Esophagus (tissue), 2 donors: Measurements from ENCODE around the gene MBD3L2. TPM values are rescaled to one million over a fixed set of nuclear protein-coding genes. Genes with fewer than 3 reads are reported as not detected.
"Not testable (repeated sequence)": the region's sequence is repeated elsewhere in the genome, so short reads cannot be mapped to it uniquely, and the experiment has no call there.

ENCODE experiments used
- H3K27ac ChIP-seq, 2 donors: one replicate each; pipeline ENCODE4 v1.5.1; 2013; ENCODE audit warnings: low read depth in 2 of 2, mild to moderate bottlenecking in 2 of 2, inconsistent platforms in 1 of 2, low read length in 1 of 2, moderate library complexity in 1 of 2
- H3K27me3 ChIP-seq, 2 donors: one replicate each; pipeline ENCODE4 v1.6.1; 2013; ENCODE audit warnings: low read length in 2 of 2, control low read depth in 1 of 2, mild to moderate bottlenecking in 1 of 2; ENCODE audit not compliant: insufficient read depth in 2 of 2, control insufficient read depth in 1 of 2
- H3K36me3 ChIP-seq, 2 donors: one replicate each; pipeline ENCODE4 v1.6.1; 2013; ENCODE audit warnings: low read length in 1 of 2; ENCODE audit not compliant: control insufficient read depth in 2 of 2, insufficient read depth in 2 of 2
- H3K4me1 ChIP-seq, 2 donors: one replicate each; pipeline ENCODE4 v1.6.1; 2013; ENCODE audit warnings: low read length in 1 of 2; ENCODE audit not compliant: control insufficient read depth in 2 of 2, insufficient read depth in 2 of 2
- H3K4me3 ChIP-seq, 2 donors: one replicate each; pipeline ENCODE4 v1.5.1; 2013; ENCODE audit warnings: low read length in 2 of 2, mild to moderate bottlenecking in 2 of 2, low read depth in 1 of 2, moderate library complexity in 1 of 2
- H3K9me3 ChIP-seq, 2 donors: one replicate each; pipeline ENCODE4 v1.6.1; 2013; ENCODE audit warnings: mild to moderate bottlenecking in 2 of 2, low read depth in 1 of 2, low read length in 1 of 2, moderate library complexity in 1 of 2; ENCODE audit not compliant: control insufficient read depth in 2 of 2, insufficient read depth in 1 of 2
- WGBS, 2 donors: extraction: QIAGEN DNeasy Blood & Tissue Kit; methylation state at CpG; one replicate each; pipeline ENCODE4 v1.1.7; 2013; 5-methylcytosine and 5-hydroxymethylcytosine counted together
- polyA plus RNA-seq, 2 donors: library from polyadenylated mRNA; stranded (reverse); fragments of 200-250 nt; gene quantifications; one replicate each; pipeline ENCODE4 v1.2.3, GENCODE V29; 2013
- donor health status: healthy with polysubstance abuse.
- donor health status: Bipolar disorder and iron deficiency.

MBD3L2 gene
- polyA plus RNA-seq, 2 donors = not detected

- Histone ChIP-seq H3K9me3 (no peaks in the 10 kb centered on the region), H3K4me3 (no peak overlapping the region), H3K36me3 (no peaks in the 10 kb centered on the region), H3K4me1 (no peaks in the 10 kb centered on the region), H3K27me3 (no peaks in the 10 kb centered on the region), H3K27ac (no peak overlapping the region)
- WGBS, 2 donors = 72 to 74% methylated on average over 6 of the region's 6 CpGs
Observed at GRCh38 chr19:7018828-7019227, 30.3 kb upstream of the MBD3L2 start.

DNA sequence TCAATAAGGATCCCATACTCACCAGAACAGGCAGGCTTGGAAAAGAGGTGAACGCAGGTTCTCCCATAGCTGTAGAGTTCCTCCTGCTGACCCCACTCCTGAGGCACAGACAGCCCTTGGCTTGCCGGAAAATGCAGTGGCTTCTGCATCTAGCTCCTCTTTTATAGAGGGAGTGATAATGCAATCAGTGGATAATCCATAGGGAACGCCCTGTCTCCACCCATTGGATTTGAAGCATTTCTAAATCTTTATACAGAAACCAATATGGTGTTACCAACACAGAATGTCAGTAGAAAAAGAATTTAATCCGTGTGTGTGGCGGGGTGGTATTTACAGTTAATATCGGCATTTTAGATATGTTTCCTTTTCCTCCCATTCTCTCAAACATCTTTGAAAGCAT is 27.8 kb upstream of the MBD3L2 start, which contains the start of gene MBD3L2B:
Gene MBD3L2B, minus strand, starts transcription at position 101 of the 400 bp plus-strand sequence. Its CDS starts 34 bp downstream, at position 67.
- H3K27me3 ChIP-seq, H3K9me3 ChIP-seq, H3K27ac ChIP-seq, H3K4me1 ChIP-seq, H3K36me3 ChIP-seq, H3K4me3 ChIP-seq: not testable (repeated sequence)
- no CpG with 5 or more reads among the region's 6 CpGs for WGBS, 2 donors

GRCh38 chr19:7028790-7029189 is 20.3 kb upstream of the MBD3L2 start:
- H3K27ac ChIP-seq = not testable (repeated sequence)
- WGBS, 2 donors = no CpG with 5 or more reads among the region's 1 CpG

GRCh38 chr19:7030278-7030677 is 18.8 kb upstream of the MBD3L2 start, which contains the start of gene MBD3L5:
Gene MBD3L5 (plus strand): TSS chr19:7030578. CDS start chr19:7030612, 34 bp downstream.
- not testable (repeated sequence) for H3K36me3 ChIP-seq, H3K27me3 ChIP-seq, H3K9me3 ChIP-seq, H3K4me3 ChIP-seq, H3K27ac ChIP-seq, H3K4me1 ChIP-seq
- no CpG with 5 or more reads among the region's 9 CpGs for WGBS, 2 donors

More at GRCh38 chr19:7028790-7029189, 20.3 kb upstream of the MBD3L2 start:
- not testable (repeated sequence) for H3K36me3 ChIP-seq, H3K4me1 ChIP-seq, H3K4me3 ChIP-seq, H3K9me3 ChIP-seq, H3K27me3 ChIP-seq

DNA sequence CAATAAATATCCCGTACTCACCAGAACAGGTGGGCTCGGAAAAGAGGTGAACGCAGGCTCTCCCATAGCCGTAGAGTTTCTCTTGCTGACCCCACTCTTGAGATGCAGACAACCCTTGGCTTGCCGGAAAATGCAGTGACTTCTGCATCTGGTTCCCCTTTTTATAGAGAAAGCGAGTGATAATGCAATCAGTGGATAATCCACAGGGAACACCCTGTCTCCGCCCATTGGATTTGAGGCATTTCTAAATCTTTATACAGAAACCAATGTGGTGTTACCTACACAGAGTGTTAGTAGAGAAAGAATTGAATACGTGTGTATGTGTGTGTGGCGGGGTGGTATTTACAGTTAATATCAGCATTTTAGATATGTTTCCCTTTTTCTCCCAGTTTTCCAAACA is 9.0 kb upstream of the MBD3L2 start, which contains the start of gene MBD3L4:
Gene MBD3L4, minus strand, starts transcription at position 101 of the 400 bp plus-strand sequence. Its CDS starts 35 bp downstream, at position 66.
- H3K27ac ChIP-seq, H3K4me3 ChIP-seq, H3K36me3 ChIP-seq, H3K27me3 ChIP-seq, H3K4me1 ChIP-seq, H3K9me3 ChIP-seq: not testable (repeated sequence)
- no CpG with 5 or more reads among the region's 9 CpGs for WGBS, 2 donors

- not testable (repeated sequence) for H3K36me3 ChIP-seq, H3K4me1 ChIP-seq, H3K9me3 ChIP-seq, H3K27me3 ChIP-seq, H3K27ac ChIP-seq, H3K4me3 ChIP-seq
- no CpG with 5 or more reads among the region's 2 CpGs for WGBS, 2 donors
Observed at GRCh38 chr19:7041563-7041962, 7.6 kb upstream of the MBD3L2 start.

DNA sequence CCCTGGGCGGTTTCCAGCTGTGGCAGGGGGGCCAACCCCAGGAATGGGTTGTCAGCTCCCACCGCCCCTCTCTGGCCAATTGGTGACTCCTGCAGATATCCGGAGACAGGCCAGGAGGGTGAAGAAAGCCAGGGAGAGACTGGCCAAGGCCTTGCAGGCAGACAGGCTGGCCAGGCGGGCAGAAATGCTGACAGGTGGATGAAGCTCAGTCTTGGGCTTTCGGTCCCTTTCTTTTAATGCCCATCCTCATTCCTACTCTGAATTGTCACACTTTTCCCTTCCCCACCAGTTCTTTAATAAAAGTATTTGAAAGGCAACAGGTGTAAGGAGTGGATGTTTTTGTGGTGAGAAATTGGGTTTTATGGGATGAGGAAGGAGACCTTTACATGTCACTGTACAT is 2.3 kb downstream of the MBD3L2 start:
- H3K27me3 ChIP-seq, H3K4me1 ChIP-seq, H3K36me3 ChIP-seq, H3K9me3 ChIP-seq, H3K4me3 ChIP-seq, H3K27ac ChIP-seq: not testable (repeated sequence)
- 76 to 98% methylated on average over 2 of the region's 5 CpGs for WGBS, 2 donors

GRCh38 chr19:7052896-7053295 is 3.8 kb downstream of the MBD3L2 start:
- WGBS, 2 donors = 88 to 93% methylated on average over 7 of the region's 7 CpGs
- H3K27ac ChIP-seq, H3K27me3 ChIP-seq, H3K36me3 ChIP-seq, H3K4me1 ChIP-seq, H3K4me3 ChIP-seq, H3K9me3 ChIP-seq: not testable (repeated sequence)

DNA sequence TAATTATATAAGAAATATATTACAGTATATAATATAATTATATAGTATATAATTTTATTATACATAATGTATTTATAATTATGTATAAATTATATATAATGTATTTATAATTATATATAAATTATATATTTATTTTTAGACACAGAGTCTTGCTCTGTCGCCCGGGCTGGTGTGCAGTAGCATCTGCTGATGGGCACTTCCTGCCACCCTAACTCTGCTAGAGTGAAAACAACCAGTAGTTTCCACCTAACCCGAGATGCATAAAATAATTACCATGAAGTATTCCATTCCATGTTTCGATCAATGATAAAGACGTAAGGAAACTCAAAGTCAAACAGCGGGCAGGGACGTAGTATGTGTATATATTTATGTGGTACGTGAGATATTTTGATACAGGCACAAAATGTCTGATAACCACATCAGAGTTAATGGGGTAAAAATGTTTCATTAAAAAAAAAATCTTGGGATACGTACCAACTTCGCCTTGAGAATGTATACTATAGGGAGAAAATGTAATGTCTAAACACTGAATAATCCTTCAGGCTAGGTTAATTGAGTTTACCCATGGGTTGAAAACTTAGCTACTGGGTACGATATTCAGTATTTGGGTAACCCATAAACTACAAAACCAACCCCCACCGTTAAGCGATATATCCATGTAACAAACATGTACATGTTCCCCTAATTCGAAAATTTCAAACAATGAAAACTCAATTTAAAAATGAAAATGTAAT is 5.7 kb downstream of the MBD3L2 start:
- H3K36me3 ChIP-seq, H3K4me3 ChIP-seq, H3K27ac ChIP-seq, H3K4me1 ChIP-seq, H3K27me3 ChIP-seq, H3K9me3 ChIP-seq: not testable (repeated sequence)
- 94% methylated on average over 12 of the region's 14 CpGs for WGBS, 2 donors

DNA sequence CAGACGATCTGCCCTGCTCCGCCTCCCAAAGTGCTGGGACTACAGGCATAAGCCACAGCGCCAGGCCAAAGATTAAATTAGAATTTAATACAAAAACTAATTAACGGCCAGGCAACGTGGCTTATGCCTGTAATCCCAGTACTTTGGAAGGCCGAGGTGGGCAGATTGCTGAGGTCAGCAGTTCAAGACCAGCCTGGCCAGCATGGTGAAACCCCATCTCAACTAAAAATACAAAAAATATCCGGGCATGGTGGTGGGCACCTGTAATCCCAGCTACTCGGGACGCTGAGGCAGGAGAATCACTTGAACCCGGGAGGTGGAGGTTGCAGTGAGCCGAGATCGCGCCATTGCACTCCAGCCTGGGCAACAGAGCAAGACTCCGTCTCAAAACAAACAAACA is 6.6 kb downstream of the MBD3L2 start:
- not testable (repeated sequence) for H3K36me3 ChIP-seq, H3K4me1 ChIP-seq
- 92 to 93% methylated on average over 12 of the region's 14 CpGs for WGBS, 2 donors

More for the DNA sequence above, 6.6 kb downstream of the MBD3L2 start:
- H3K9me3 ChIP-seq, H3K4me3 ChIP-seq, H3K27me3 ChIP-seq, H3K27ac ChIP-seq: not testable (repeated sequence)
